Kidney epithelial cell (primary cell): Measurements from ENCODE around the gene PRM3. TPM values are rescaled to one million over a fixed set of nuclear protein-coding genes. Genes with fewer than 3 reads are reported as not detected.

ENCODE experiments used
- DNase-seq: peaks from one replicate; pipeline ENCODE4 v3.0.0-alpha.2; 2010; ENCODE audit warnings: low read depth
- H3K27me3 ChIP-seq: 2 replicates; pipeline ENCODE4 v1.6.0; 2011; ENCODE audit warnings: low read length; ENCODE audit not compliant: control insufficient read depth, insufficient read depth
- H3K36me3 ChIP-seq: 2 replicates; pipeline ENCODE4 v1.5.1; 2011; ENCODE audit warnings: low read length; ENCODE audit not compliant: control insufficient read depth, insufficient read depth
- H3K4me3 ChIP-seq: 2 replicates; pipeline ENCODE4 v1.5.1; 2011; ENCODE audit warnings: low read depth, mild to moderate bottlenecking, control low read depth, low read length
- CTCF ChIP-seq: IDR thresholded peaks from 2 replicates; pipeline ENCODE4 v1.5.1; 2011; ENCODE audit warnings: mild to moderate bottlenecking, moderate library complexity, low read length, control low read depth, inconsistent platforms; ENCODE audit not compliant: insufficient read depth, poor library complexity, severe bottlenecking
- total RNA-seq: library from RNA; depleted of rRNA; stranded (reverse); fragments of >200 nt; gene quantifications from 2 replicates; pipeline ENCODE4 v1.2.3, GENCODE V29; 2015

Gene PRM3
- total RNA-seq, 1 donor from 2014 or later: not detected

GRCh38 chr16:11245222-11245737, 28.1 kb downstream of the PRM3 start:
- TF ChIP-seq CTCF: no peak
- no peaks in the 10 kb centered on the region for H3K27me3 ChIP-seq
- H3K4me3 ChIP-seq: no peak overlapping the region
- H3K36me3 ChIP-seq: no peaks in the 10 kb centered on the region
- no peak for DNase-seq

GRCh38 chr16:11242658-11243057, 30.8 kb downstream of the PRM3 start:
- DNase-seq: no peak

GRCh38 chr16:11241480-11242204, 31.8 kb downstream of the PRM3 start:
- Histone ChIP-seq H3K4me3 (no peak overlapping the region), H3K36me3 (no peaks in the 10 kb centered on the region), H3K27me3 (no peaks in the 10 kb centered on the region)
- TF ChIP-seq CTCF: no peak
- no peak for DNase-seq

More at GRCh38 chr16:11242658-11243057, 30.8 kb downstream of the PRM3 start:
- TF ChIP-seq CTCF: no peak
- Histone ChIP-seq H3K4me3 (no peak overlapping the region), H3K27me3 (no peaks in the 10 kb centered on the region), H3K36me3 (no peaks in the 10 kb centered on the region)

- no peaks in the 10 kb centered on the region for H3K27me3 ChIP-seq
- TF ChIP-seq CTCF: no peak
- H3K4me3 ChIP-seq: no peak overlapping the region
These were observed 32.6 kb downstream of the PRM3 start for GRCh38 chr16:11240636-11241473.

GRCh38 chr16:11239644-11240632, 33.5 kb downstream of the PRM3 start:
- no peak for DNase-seq
- Histone ChIP-seq H3K36me3 (no peaks in the 10 kb centered on the region), H3K4me3 (no peak overlapping the region), H3K27me3 (no peaks in the 10 kb centered on the region)
- TF ChIP-seq CTCF: no peak

More at GRCh38 chr16:11240636-11241473, 32.6 kb downstream of the PRM3 start:
- no peak for DNase-seq
- H3K36me3 ChIP-seq: no peaks in the 10 kb centered on the region
